Forelimb muscle (tissue), 1 donor: ENCODE results near the gene GOLGA6A. TPM values are rescaled to one million over a fixed set of nuclear protein-coding genes. Genes with fewer than 3 reads are reported as not detected.
"Not testable (repeated sequence)": the region's sequence is repeated elsewhere in the genome, so short reads cannot be mapped to it uniquely, and the experiment has no call there.

Source experiments
- DNase-seq: peaks from one replicate; pipeline ENCODE4 v3.0.0-alpha.2; 2013; ENCODE audit warnings: low read depth
- polyA plus RNA-seq: library from polyadenylated mRNA; unstranded; fragments of 120-200 nt; gene quantifications from one replicate; pipeline ENCODE4 v1.2.1, GENCODE V29; 2013; ENCODE audit not compliant: insufficient read length

GOLGA6A gene
- polyA plus RNA-seq, 1 donor, result 0.53 TPM

DNA sequence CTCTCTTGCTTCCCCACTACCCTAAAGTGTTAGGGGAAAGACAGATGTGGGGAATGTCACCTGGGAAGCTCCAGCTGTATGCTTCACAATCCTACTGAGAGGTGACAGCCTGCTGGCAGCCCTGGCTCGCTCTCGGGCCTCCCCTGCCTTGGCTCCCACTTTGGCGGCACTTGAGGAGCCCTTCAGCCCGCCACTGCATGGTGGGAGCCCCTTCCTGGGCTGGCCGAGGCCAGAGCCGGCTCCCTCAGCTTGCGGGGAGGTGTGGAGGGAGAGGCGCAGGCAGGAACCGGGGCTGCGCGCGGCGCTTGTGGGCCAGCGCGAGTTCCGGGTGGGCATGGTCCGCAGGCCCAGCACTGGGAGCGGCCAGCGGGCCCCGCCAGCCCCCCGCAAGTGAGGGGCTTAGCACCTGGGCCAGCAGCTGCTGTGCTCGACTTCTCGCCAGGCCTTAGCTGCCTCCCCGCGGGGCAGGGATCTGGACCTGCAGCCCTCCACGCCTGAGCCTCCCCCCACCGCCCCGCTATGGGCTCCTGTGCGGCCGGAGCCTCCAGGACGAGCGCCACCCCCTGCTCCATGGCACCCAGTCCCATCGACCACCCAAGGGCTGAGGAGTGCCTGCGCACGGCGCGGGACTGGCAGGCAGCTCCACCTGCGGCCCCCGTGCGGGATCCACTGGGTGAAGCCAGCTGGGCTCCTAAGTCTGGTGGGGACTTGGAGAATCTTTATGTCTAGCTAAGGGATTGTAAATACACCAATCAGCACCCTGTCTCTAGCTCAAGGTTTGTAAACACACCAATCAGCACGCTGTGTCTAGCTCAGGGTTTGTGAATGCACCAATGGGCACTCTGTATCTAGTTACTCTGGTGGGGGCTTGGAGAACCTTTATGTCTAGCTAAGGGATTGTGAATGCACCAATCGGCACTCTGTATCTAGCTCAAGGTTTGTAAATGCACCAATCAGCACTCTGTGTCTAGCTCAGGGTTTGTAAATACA is 29.8 kb downstream of the GOLGA6A start:
- DNase-seq, result not testable (repeated sequence)

DNA sequence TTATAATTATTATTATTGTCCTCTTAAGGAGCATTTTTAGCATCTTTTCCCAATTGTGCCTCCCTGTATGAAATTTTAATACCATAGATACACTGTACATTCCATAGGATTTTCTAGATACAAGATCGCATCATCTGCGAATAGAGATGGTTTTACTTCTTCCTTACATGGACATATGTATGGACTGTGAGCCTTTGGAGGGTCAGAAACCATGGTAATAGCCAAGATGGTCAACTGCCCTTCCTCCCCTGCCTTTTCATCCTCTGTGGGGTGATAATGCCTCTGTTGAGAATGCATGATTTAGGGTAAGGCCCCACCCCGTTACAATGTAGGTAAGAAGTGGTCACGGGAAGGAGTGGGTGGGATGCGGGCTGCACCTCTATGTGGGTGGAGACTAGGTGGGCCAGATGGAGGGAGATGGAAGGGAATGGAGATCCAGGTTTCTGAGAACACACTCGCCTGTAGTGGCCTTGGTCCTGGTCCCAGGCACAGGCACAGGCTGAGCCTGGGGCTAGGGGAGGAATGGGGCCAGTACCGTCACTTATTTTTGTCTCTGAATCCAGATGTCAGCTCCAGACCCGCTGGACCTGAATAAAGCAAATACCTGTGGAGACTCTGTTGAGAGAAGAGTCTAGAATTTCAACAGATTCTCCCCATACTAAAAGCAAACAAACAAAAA is 31.7 kb downstream of the GOLGA6A start:
- DNase-seq, result no peak

- DNase-seq, result no peak
Measured at GRCh38 chr15:74050127-74050526, 32.2 kb downstream of the GOLGA6A start.

DNA sequence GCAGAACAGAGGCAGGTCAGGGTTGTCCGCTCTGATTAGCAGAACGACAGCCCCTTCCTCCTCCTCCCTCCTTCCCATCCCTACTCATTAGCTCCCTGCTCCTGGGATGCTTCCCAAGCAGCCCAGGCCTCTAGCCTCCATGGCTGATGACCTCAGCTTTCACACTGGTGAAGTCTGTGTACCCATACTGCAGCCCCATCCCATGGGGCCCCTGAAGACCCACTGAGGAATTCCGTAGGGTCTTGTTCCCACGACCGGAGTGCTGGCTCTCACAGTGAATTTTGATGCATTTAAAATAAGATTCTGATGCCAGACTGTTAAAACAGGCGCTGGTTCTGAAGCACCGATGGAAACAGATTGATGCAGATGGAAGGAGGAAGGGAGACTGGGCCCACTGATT is 36.1 kb downstream of the GOLGA6A start:
- DNase-seq, result no peak

DNA sequence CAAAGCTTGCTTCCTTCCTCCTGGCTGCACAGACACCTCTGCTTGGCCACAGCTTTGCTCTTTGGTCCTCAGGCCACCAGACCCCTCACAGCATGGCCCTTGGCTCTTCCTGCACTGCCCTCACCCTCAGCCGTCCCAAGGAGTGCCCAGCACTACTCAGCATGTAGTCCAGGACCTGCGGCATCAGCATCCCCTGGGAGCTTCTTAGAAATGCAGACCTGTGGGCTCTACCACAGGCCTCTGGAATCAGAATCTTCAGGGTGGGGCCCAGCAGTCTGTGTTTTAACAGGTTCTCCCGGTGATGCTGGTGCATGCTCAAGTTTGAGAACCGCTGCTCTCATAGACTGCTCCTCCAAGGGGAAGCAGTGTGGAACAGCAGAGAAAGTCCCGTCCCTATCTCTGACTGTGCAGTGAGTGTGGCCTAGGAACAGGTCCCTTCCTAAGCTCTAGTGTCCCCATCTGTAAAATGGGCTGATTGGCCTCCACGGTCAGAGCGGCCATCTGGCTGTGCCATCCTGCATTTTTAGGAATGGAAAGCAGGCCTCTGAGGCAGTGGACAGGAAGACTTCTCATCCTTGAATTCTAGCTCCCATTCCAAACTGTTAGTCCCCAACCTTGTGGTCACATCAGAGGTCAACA is 36.6 kb downstream of the GOLGA6A start:
- no peak for DNase-seq

- no peak for DNase-seq
Measured at GRCh38 chr15:74045184-74045583, 37.2 kb downstream of the GOLGA6A start.

DNA sequence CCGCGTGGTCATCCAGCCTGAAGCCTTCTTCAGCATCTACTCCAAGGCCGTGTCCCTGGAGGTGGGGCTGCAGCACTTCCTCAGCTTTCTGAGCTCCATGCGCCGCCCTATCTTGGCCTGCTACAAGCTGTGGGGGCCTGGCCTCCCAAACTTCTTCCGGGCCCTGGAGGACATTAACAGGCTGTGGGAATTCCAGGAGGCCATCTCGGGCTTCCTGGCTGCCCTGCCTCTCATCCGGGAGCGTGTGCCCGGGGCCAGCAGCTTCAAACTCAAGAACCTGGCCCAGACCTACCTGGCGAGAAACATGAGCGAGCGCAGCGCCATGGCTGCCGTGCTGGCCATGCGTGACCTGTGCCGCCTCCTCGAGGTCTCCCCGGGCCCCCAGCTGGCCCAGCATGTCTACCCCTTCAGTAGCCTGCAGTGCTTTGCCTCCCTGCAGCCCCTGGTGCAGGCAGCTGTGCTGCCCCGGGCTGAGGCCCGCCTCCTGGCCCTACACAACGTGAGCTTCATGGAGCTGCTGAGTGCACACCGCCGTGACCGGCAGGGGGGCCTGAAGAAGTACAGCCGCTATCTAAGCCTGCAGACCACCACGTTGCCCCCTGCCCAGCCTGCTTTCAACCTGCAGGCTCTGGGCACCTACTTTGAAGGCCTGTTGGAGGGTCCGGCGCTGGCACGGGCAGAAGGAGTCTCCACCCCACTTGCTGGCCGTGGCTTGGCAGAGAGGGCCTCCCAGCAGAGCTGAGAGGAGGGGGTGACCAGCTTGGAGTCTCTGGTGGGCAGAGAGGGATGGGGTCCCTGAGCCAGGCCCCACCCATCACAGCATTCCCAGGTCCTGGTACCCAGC is 37.9 kb downstream of the GOLGA6A start:
- no peak for DNase-seq

- no peak for DNase-seq
Measured at GRCh38 chr15:74043425-74044266, 38.7 kb downstream of the GOLGA6A start.

DNA sequence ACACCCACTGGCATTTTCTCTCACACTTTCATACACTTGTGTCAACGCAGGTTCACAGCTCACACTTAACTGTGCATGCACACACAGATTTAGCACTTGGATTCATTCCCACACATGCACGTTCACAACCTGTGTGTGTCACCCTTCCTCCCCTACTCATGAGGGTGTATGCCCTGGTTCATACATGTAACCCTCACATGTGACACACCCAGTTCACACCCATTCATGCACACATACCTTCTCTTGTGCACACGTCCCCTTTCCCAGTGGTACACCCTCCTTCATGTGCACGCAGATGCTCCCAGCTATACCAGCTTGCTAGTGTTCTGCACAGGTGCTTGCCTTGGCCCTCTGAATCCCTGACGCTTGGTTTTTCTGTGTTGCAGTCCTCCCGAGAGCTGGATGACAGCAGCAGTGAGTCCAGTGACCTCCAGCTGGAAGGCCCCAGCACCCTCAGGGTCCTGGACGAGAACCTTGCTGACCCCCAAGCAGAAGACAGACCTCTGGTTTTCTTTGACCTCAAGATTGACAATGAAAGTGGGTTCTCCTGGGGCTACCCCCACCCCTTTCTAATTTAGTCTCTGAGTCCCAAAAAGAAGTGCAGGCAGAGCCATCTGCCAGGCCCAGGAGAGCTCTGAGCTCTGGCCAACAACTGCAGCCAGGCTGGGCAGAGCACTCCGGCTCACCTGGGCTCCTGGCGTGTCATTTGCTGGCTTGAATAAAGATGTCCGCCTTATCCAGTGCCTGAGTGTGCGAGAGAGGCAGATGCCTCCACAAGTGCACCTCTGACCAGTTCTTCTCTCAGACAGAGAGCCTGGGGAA is 39.5 kb downstream of the GOLGA6A start:
- no peak for DNase-seq

DNA sequence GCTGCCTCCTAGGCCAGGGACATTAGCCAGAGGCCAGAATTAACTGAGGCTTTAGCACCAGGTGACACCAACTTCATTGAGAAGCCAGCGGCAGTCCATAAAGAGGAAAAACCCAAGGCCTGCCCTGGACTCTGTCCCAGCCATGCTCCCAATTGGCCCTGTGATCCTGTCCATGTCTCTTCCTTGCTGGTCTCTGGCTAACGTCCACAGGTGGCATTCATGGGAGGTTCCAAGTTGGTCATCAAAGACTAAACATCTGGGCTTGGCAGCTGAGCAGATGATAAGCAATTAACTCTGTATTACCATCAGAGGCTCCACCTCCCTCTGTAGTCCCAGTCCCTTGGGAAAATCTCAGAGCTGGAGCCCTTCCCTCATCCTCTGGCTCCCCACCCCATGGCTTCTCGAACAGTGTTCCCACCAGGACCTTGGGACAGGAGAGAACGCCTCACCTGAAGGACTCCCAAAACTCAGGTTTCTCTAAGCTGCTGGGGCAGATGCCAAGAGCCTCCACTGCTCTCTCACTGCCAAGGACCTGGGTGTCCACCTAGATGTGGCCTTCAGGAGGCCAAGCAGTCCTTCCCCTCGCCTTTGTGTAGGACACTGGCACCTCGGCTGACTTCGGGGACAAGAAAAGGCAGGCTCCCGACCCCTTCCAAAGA is 40.4 kb downstream of the GOLGA6A start:
- DNase-seq, result no peak

- no peak for DNase-seq
Measured at GRCh38 chr15:74041311-74041756, 41.0 kb downstream of the GOLGA6A start.

DNA sequence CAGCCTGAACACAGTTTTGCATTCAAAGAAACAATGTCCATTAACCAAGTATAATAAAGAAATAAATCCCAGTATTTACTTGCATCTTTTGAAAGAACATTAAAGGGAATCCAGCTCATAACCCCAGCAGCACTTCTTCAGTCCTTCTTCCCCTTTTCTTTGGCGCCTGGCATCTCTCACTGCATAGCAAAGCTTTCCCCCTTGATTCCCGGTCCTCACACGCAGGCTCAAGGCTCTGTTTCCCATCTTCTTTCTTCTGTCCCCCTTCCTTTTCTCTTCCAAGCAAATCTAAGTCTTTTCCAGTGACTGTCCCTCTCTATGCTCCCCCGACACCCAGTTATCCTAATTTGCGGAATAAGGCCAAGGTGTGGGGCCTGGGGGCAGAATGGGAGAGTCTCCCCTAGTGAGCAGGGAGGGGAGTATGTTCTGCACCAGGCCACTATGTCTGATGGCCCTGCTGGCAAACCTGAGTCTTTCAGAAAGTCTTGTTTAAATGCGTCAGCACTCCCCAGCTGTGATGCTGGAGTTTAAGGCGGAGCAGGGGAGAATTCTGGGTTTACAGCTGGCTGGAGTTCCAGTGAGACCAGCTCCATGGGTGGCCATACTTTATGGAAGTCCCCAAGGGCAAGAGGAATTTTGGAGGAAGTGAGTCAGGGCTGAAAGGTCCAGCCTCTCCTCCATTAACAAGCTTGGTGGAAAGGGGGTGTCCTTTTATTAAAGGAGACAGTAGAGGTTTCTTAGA is 42.1 kb downstream of the GOLGA6A start:
- peak; percentile 72 for DNase-seq

DNA sequence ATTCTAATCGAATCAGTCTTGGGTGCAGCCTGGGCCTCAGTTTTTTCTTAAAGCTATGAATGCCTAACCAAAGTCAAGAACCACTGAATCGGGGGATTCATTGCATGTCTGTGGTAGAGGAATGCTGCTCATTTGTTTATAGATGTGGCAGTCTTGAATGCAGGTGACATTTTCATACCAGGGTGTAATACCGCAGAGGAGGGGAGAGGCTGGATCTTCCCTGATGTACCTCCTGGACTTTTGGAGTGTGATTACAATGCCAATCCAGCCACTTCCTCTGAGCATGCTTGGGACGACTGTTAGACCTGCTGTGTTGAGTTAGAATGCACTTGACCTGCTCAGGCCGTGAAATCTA is 42.7 kb downstream of the GOLGA6A start:
- no peak for DNase-seq

DNA sequence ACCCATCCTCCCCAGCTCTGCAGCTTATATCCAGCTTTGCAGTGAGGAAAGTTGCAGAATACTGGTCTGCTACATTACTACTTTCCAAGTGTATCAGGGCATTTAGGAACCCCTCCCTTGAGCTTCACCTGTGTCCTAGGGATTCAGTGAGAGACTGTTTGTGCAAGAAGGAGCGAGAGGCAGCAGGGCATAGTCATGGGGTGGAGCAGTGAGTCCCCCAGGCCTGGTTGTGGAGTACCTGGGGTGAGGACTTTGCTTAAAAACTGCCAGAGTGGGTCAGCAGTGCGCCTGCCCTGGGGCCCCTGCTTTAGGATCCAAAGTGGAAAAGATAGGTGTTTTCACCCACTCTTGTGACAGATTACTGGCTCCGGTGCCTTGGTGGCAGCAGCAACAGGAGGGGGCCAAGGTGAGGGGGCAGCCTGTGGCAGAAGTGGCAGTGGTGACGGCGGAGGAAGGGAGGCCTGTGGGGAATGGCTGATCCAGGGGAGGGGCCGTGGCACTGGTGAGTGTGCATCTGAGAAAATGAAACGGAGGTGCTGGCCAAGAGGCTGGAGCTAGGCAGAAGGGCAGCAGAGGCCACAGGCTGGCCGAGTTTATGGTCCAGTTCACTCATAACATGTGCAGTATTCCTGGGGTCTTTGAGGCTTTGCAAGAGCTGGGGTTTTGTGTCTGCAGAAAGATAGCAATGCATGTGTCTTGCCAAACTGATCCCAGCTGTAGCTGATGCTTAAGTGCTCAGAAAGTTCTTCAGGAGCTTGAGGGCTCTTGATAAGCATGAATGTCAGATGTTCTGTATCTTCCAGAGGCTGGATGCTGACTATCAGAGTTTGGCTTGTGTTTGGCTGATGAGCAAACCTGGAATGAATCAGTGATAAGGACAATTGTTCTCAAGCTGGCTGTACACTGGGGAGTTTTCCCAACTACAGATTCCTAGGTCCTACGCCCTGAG is 43.4 kb downstream of the GOLGA6A start:
- no peak for DNase-seq

DNA sequence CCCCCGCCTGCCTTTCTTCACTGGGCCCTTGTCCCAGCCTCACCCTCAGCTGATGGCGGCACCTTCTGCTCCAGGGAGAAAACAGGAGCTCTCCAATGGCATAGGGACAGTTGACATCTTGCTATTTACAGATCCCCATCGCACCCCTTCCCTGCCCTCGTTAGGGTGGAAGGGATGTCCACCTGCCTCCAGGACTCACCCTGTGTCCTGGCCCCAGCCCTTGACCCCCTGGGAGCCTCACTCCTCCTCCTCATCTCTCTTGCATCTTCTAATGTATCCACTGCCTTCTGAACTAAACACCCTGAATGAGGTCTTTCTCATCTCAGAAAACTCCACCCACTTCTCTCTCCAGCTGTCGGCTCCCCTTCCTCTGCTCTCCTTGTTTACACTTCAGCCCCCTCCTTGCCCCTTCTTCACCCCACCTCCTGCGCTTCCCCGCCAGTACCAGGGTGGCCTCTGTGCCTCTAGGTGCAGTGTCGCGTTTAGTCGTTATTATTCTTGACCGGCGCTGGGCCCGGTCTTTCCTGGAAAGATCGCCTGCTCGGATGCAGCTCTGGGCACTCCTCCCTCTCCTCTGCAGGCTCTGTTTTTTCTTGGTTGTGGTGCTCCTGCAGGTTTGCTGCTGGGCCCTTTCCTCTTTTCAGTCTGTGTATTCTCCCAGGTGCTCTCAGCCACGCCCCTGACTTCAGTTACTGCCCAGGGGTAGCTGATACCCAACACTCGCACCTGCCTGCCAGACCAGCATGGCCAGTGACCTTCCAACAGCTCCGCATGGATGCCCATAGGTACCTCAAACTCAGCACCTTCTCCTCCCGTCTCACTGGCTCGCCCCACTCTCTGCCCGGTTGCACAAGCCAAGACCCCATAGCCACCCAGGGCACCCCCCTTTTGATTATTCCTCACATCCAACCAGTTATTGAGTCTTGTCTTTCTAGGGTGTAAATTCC is 44.9 kb downstream of the GOLGA6A start:
- no peak for DNase-seq
